IPS-15b (cell line): ENCODE data around the gene RAB21.
"Not testable (repeated sequence)": the region's sequence is repeated elsewhere in the genome, so short reads cannot be mapped to it uniquely, and the experiment has no call there.

Experiments
- H3K27me3 ChIP-seq: one replicate; pipeline ENCODE4 v1.6.1; 2013; ENCODE audit warnings: low read length; ENCODE audit not compliant: control insufficient read depth, insufficient read depth
- H3K36me3 ChIP-seq: one replicate; pipeline ENCODE4 v1.6.1; 2013; ENCODE audit warnings: low read length; ENCODE audit not compliant: control insufficient read depth, insufficient read depth
- H3K4me1 ChIP-seq: one replicate; pipeline ENCODE4 v1.6.1; 2013; ENCODE audit warnings: mild to moderate bottlenecking, low read length; ENCODE audit not compliant: control insufficient read depth, insufficient read depth
- H3K4me3 ChIP-seq: one replicate; pipeline ENCODE4 v1.5.1; 2013; ENCODE audit warnings: low read depth, low read length
- H3K9ac ChIP-seq: one replicate; pipeline ENCODE4 v1.6.1; 2013; ENCODE audit warnings: low read depth, mild to moderate bottlenecking, low read length
- H3K9me3 ChIP-seq: one replicate; pipeline ENCODE4 v1.6.1; 2013; ENCODE audit warnings: mild to moderate bottlenecking, low read length; ENCODE audit not compliant: control insufficient read depth, insufficient read depth

Gene RAB21

DNA sequence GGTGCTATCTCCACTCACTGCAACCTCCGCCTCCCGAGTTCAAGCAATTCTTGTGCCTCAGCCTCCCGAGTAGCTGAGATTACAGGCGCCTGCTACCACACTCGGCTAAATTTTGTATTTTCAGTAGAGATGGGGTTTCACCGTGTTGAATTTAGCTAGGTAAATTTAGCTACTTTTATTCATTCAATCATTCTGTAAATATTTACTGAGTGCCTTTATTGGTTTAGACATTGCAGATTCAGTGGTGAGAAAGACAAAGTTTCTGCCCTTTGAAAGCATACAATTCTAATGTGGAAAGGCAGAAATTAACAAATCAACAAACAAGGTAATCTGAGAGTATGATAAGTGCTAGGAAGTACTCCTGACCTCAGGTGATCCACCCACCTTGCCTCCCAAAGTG lies 60.6 kb downstream of the RAB21 start:
- H3K9me3 ChIP-seq, H3K36me3 ChIP-seq, H3K27me3 ChIP-seq: not testable (repeated sequence)

DNA sequence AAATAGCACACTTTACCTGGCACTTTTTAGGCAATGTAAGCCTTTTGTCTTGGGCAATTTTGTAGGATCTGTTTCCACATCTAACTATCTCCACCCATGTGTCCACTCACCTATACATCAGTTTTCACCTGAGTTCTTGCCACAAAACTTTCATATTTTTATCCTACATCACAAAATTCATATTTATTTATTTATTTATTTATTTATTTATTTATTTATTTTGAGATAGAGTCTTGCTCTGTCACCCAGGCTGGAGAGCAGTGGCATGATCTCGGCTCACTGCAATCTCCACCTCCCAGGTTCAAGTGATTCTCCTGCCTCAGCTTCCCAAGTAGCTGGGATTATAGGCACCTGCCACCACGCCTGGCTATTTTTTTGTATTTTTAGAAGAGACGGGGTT lies 67.4 kb downstream of the RAB21 start:
- H3K36me3 ChIP-seq, H3K4me1 ChIP-seq, H3K9me3 ChIP-seq, H3K9ac ChIP-seq, H3K4me3 ChIP-seq, H3K27me3 ChIP-seq: not testable (repeated sequence)

More for the DNA sequence above, 60.6 kb downstream of the RAB21 start:
- not testable (repeated sequence) for H3K4me1 ChIP-seq, H3K4me3 ChIP-seq, H3K9ac ChIP-seq

DNA sequence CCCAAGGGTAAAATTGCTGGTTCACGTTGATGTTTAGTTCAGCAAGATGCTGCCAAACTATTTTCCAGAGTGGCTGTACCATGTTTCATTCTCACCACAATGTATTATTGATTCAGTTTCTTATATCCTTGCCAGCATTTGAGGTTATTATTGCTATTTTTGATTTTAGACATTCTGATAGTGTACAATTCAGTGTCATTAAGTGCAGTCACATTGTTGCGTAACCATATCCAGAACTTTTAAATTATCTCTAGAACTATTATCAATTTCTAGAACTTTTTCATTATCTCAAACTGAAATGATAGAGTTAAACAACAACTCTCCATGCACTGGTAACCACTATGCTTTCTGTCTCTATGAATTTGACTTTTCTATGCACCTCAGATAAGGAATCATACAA lies 74.2 kb downstream of the RAB21 start:
- Histone ChIP-seq H3K9ac (no peak overlapping the region), H3K4me3 (no peak overlapping the region), H3K4me1 (no peaks in the 10 kb centered on the region), H3K9me3 (no peaks in the 10 kb centered on the region), H3K36me3 (no peaks in the 10 kb centered on the region), H3K27me3 (no peaks in the 10 kb centered on the region)

DNA sequence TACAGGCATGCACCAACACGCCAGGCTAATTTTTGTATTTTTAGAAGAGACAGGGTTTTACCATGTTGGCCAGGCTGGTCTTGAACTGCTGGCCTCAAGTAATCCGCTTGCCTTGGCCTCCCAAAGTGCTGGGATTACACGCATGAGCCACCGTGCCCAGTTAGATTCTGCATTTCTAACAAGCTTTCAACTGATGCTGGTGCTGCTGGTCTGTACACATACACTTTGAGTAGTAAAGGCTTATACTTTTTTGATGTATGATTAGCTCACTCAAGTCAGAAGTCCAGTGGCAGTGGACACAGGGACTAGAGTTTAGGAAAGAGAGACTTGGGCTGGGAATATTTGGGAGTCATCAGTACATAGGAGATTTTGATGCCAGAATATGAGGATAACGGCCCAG lies 82.7 kb downstream of the RAB21 start:
- no peaks in the 10 kb centered on the region for H3K4me1 ChIP-seq
- H3K36me3 ChIP-seq, result no peaks in the 10 kb centered on the region
- H3K27me3 ChIP-seq, result no peaks in the 10 kb centered on the region
- no peaks in the 10 kb centered on the region for H3K9me3 ChIP-seq
- no peak overlapping the region for H3K4me3 ChIP-seq
- H3K9ac ChIP-seq, result no peak overlapping the region

DNA sequence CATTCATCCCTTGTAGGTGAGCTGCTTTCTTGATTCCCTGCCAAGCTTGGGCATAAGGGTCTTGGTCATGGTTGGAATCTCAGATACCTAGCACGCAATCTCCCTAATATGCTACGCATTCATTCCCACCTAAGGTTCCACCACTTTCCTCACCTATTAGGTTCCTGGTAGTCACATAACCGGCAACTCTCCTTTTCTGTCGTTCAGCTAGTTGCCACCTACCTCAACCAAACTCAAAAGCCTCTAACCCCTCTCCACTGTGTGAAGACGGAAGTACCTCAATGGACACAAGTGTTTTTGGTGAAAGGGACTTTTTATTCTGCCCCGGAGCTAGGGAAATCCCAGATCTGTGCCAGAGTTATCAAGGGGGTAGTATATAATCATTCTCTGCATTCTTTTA lies 83.6 kb downstream of the RAB21 start:
- Histone ChIP-seq H3K4me3 (no peak overlapping the region), H3K27me3 (no peaks in the 10 kb centered on the region), H3K9me3 (no peaks in the 10 kb centered on the region), H3K4me1 (no peaks in the 10 kb centered on the region), H3K9ac (no peak overlapping the region), H3K36me3 (no peaks in the 10 kb centered on the region)

DNA sequence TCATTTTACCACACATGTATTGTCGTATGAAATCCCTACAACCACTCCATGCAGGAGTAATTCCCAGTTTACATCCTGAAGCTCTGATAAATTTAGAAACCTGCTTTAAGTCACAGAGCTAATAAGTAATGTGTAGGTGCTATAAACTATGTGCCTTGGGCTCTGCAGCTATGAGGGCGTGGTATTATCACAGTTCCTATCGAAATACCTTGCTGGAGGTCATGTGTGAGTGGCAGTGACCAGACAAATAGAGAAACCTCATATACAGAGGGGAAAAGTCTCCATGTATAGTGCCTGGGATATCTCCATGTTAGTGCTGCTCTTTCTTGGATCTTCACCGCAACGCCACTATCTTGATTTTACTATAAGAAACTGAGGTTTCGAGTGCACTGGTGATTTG lies 84.0 kb downstream of the RAB21 start:
- Histone ChIP-seq H3K4me1 (no peaks in the 10 kb centered on the region), H3K9me3 (no peaks in the 10 kb centered on the region), H3K9ac (no peak overlapping the region), H3K36me3 (no peaks in the 10 kb centered on the region), H3K4me3 (peak overlapping the region; percentile 84), H3K27me3 (no peaks in the 10 kb centered on the region)

DNA sequence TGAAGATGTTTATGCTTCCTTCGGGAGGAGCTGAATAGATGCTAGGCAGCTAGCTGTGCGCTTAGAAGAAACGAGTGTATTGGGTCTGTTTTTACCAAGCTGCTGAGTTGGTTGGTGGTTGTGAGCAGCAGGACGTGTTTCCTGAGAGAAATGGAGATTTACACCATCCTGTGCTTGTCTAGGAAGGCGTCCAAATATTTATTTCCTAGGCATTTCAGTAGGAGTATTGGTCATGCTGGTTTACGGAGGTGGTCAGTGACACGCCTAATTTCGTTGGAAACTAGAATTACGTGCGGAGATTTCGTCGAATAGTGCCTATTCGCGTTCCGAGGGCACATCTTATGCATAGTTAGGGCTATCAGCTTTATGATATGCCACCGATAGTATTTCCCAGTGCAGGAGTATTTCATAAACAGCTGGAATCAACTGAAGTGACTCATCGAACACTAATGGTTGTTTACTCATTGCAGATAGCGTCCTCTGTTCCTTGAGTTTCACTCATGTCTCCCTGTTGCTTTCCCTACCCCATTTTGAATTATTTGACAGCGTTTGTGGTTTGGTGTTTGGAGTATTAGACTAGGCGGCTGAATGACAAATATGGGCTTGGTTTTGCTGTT lies 85.7 kb downstream of the RAB21 start:
- Histone ChIP-seq H3K9ac (peak overlapping the region; percentile 94), H3K9me3 (no peaks in the 10 kb centered on the region), H3K27me3 (no peaks in the 10 kb centered on the region), H3K4me3 (peak overlapping the region; percentile 84), H3K4me1 (no peaks in the 10 kb centered on the region), H3K36me3 (no peaks in the 10 kb centered on the region)

DNA sequence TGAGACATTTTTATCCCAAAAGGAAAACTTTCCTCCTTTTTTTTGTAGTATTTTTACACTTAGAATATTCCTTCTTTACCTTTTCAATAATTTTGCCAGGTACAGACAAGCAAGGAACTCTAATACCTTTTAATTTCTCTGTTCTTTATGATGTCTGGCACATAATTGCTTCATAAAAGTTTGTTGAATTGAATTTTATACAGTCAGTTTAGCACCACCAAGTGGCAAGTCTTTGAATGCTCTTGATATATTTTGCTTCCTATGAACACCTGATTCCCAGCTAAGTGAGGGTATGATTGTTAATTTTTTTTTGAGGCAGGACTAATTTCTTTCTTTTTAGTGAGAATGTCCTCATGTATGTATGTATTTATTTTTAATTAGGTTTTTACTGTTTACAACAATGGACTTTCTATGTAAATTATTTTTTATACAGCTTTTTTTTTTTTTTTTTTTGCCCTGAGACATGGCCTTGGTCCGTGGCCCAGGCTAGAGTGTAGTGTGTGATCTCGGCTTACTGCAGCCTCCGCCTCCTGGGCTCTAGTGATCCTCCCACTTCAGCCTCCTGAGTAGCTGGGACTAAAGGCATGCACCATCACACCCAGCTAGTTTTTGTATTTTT lies 91.8 kb downstream of the RAB21 start:
- Histone ChIP-seq H3K36me3 (peaks cover 3% of the 10 kb centered on the region), H3K27me3 (no peaks in the 10 kb centered on the region), H3K9me3 (no peaks in the 10 kb centered on the region), H3K9ac (no peak overlapping the region), H3K4me1 (no peaks in the 10 kb centered on the region), H3K4me3 (no peak overlapping the region)

DNA sequence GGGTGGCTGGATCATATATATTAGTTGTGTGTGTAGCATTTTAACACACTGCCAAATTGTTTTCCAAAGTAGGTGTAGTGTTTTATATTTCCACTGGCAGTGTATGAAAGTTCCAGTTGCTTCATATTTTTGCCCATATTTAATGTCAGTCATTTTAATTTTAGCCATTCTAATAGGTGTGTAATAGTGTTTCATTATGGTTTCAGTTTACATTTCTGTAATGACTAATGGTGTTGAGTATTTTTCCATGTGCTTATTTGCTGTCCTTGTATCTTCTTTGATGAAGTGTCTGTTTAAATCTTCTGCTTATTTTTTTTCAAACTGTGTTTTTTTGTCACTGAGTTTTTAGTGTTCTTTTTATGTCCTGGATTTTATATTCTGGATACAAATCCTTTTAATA lies 93.5 kb downstream of the RAB21 start:
- no peaks in the 10 kb centered on the region for H3K4me1 ChIP-seq
- no peak overlapping the region for H3K9ac ChIP-seq
- no peaks in the 10 kb centered on the region for H3K9me3 ChIP-seq
- no peak overlapping the region for H3K4me3 ChIP-seq
- peaks cover 3% of the 10 kb centered on the region for H3K36me3 ChIP-seq
- H3K27me3 ChIP-seq, result no peaks in the 10 kb centered on the region

DNA sequence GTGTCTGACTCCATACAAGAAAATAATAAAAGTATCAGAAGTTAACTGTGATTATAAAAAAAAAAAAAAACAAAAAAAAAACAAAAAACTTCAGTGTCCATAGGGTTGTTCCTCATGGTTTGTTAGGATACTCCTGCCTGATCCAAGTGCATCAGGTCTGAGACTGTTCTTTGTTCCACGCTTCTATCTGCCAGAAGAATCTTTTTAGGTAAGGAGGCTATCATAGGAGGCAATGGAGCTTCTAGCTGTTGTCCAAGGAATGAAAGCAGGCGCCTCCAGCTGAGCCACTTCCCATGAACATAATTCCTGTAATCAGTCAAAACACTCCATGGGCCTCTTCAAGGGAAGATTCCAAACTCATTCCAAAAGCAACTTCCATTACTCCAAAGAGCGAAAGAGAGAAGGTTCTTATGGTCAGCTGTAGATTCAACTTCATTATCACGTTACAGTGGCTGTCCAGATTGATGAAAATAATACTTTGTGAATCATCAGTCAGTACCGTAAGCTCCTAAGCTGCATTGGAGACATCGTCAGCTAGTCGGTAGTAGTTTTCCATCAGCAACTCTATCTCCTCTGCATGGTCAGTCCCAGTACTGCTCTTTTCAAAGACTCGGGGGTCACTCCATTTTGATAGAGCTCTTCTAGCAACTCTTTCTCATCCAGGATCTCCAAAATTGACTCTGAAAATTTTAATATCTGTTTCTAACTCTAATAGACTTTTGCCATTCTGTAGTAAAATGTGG lies 94.6 kb downstream of the RAB21 start:
- Histone ChIP-seq H3K4me3 (no peak overlapping the region), H3K36me3 (peaks cover 3% of the 10 kb centered on the region), H3K4me1 (no peaks in the 10 kb centered on the region), H3K9me3 (no peaks in the 10 kb centered on the region), H3K9ac (no peak overlapping the region), H3K27me3 (no peaks in the 10 kb centered on the region)
